Putamen (tissue), 1 donor: ENCODE measurements around the gene PRKN.
A peak's percentile ranks its signal among the peaks of the same experiment; 100 is the strongest.

Experiments
- DNase-seq: peaks from one replicate; pipeline ENCODE4 v3.0.0-alpha.2; 2016; ENCODE audit warnings: low spot score

Gene PRKN

GRCh38 chr6:161376367-161376766 is 1351.2 kb downstream of the PRKN start:
- DNase-seq, result no peak

- peak; percentile 59 for DNase-seq
Measured at GRCh38 chr6:161374971-161375873, 1352.3 kb downstream of the PRKN start.

GRCh38 chr6:161373905-161374451 is 1353.6 kb downstream of the PRKN start:
- peak; percentile 70 for DNase-seq

- no peak for DNase-seq
Measured at GRCh38 chr6:161372422-161372793, 1355.2 kb downstream of the PRKN start.

GRCh38 chr6:161370880-161371279 is 1356.7 kb downstream of the PRKN start:
- peak; percentile 56 for DNase-seq

- DNase-seq, result no peak
Measured at GRCh38 chr6:161369339-161369738, 1358.2 kb downstream of the PRKN start.

GRCh38 chr6:161368514-161368913 is 1359.1 kb downstream of the PRKN start:
- DNase-seq, result no peak

- DNase-seq, result no peak
Measured at GRCh38 chr6:161367472-161367871, 1360.1 kb downstream of the PRKN start.

GRCh38 chr6:161366301-161366923 is 1361.2 kb downstream of the PRKN start:
- DNase-seq, result no peak

- no peak for DNase-seq
Measured at GRCh38 chr6:161365633-161366032, 1361.9 kb downstream of the PRKN start.

GRCh38 chr6:161363286-161363685 is 1364.3 kb downstream of the PRKN start:
- no peak for DNase-seq

- no peak for DNase-seq
Measured at GRCh38 chr6:161362266-161362665, 1365.3 kb downstream of the PRKN start.

- DNase-seq, result no peak
Measured at GRCh38 chr6:161361529-161361928, 1366.0 kb downstream of the PRKN start.

- DNase-seq, result no peak
Measured at GRCh38 chr6:161360520-161360919, 1367.0 kb downstream of the PRKN start.

GRCh38 chr6:161359618-161359945 is 1368.0 kb downstream of the PRKN start:
- no peak for DNase-seq

GRCh38 chr6:161356167-161356854 is 1371.3 kb downstream of the PRKN start:
- no peak for DNase-seq

GRCh38 chr6:161355696-161356095 is 1371.9 kb downstream of the PRKN start:
- no peak for DNase-seq

- no peak for DNase-seq
Measured at GRCh38 chr6:161354956-161355355, 1372.6 kb downstream of the PRKN start.

GRCh38 chr6:161354276-161354840 is 1373.2 kb downstream of the PRKN start:
- DNase-seq, result no peak

GRCh38 chr6:161353208-161353613 is 1374.4 kb downstream of the PRKN start:
- DNase-seq, result peak; percentile 65

- DNase-seq, result no peak
Measured at GRCh38 chr6:161351858-161352257, 1375.7 kb downstream of the PRKN start.

- DNase-seq, result no peak
Measured at GRCh38 chr6:161349886-161350285, 1377.7 kb downstream of the PRKN start.
